WTC11 (cell line): Measurements from ENCODE around the gene XKR3. TPM values are rescaled to one million over a fixed set of nuclear protein-coding genes. Genes with fewer than 3 reads are reported as not detected.

ENCODE experiments used
- ATAC-seq: fragments of 200-7000 bp; cut with Tn5 transposase; 2 replicates; pipeline ENCODE4 v1.10.0; 2021; ENCODE audit warnings: mild to moderate bottlenecking, moderate library complexity
- CTCF ChIA-PET: fragments of 300-600 bp; sonication (Branson Sonifier 250); formaldehyde crosslinking; loops from one replicate; lab custom pipeline; 2021; ENCODE audit warnings: antibody characterized with exemption; lab: Charles Lee
- POLR2A ChIA-PET: fragments of 350-600 bp; sonication (Branson Sonifier 250); formaldehyde crosslinking; loops from one replicate; lab custom pipeline; 2021; ENCODE audit warnings: antibody characterized with exemption; lab: Charles Lee
- DNase-seq: peaks from one replicate; pipeline ENCODE4 v3.0.0; 2021; ENCODE audit warnings: low spot score
- H3K27ac Mint-ChIP-seq: 2 replicates; pipeline ENCODE4 v1.8.0; 2021; ENCODE audit warnings: mixed read lengths
- H3K27me3 Mint-ChIP-seq: 2 replicates; pipeline ENCODE4 v1.8.0; 2021; ENCODE audit warnings: low read depth, mild to moderate bottlenecking, moderate library complexity, mixed read lengths
- H3K36me3 Mint-ChIP-seq: 2 replicates; pipeline ENCODE4 v1.8.0; 2021; ENCODE audit warnings: mixed read lengths
- H3K4me1 Mint-ChIP-seq: 2 replicates; pipeline ENCODE4 v1.8.0; 2022; ENCODE audit warnings: mixed read lengths
- H3K4me3 Mint-ChIP-seq: 2 replicates; pipeline ENCODE4 v1.8.0; 2021; ENCODE audit warnings: mild to moderate bottlenecking, moderate library complexity, mixed read lengths
- H3K9me3 Mint-ChIP-seq: 2 replicates; pipeline ENCODE4 v1.8.0; 2021; ENCODE audit warnings: mixed read lengths
- HMGA2 ChIP-seq: fragments of 250-450 bp; sonication (Bioruptor Pico); IDR thresholded peaks from 2 replicates; pipeline ENCODE4 v1.4.0; 2021; ENCODE audit warnings: mild to moderate bottlenecking, moderate library complexity
- NR1H2 ChIP-seq: sonication (generic); formaldehyde crosslinking; IDR thresholded peaks from 2 replicates; pipeline ENCODE4 v1.9.0; 2021; ENCODE audit warnings: mild to moderate bottlenecking, moderate library complexity, missing genetic modification reagents
- ZBTB21 ChIP-seq: sonication (generic); formaldehyde crosslinking; IDR thresholded peaks from 2 replicates; pipeline ENCODE4 v1.8.1; 2023; ENCODE audit warnings: mild to moderate bottlenecking, missing genetic modification reagents, borderline replicate concordance
- ZNF121 ChIP-seq: sonication (generic); formaldehyde crosslinking; IDR thresholded peaks from 2 replicates; pipeline ENCODE4 v1.8.0; 2023; ENCODE audit warnings: missing genetic modification reagents
- ZNF219 ChIP-seq: sonication (generic); formaldehyde crosslinking; IDR thresholded peaks from 2 replicates; pipeline ENCODE4 v1.8.0; 2023; ENCODE audit warnings: missing genetic modification reagents, mild to moderate bottlenecking, borderline replicate concordance
- total RNA-seq: library from RNA; stranded (reverse); gene quantifications from 3 replicates; pipeline ENCODE4 v1.2.3, GENCODE V29; 2021
- TF ChIP-seq, protein P1 (sequence below): sonication (generic); formaldehyde crosslinking; IDR thresholded peaks from 2 replicates; pipeline ENCODE4 v1.8.0; 2022; ENCODE audit warnings: mild to moderate bottlenecking, missing genetic modification reagents
- TF ChIP-seq, protein P2 (sequence below): sonication (generic); formaldehyde crosslinking; IDR thresholded peaks from 2 replicates; pipeline ENCODE4 v1.8.1; 2023; ENCODE audit warnings: mild to moderate bottlenecking, missing genetic modification reagents, borderline replicate concordance
- TF ChIP-seq, protein P3 (sequence below): sonication (generic); formaldehyde crosslinking; IDR thresholded peaks from 2 replicates; pipeline ENCODE4 v1.8.1; 2023; ENCODE audit warnings: mild to moderate bottlenecking, missing genetic modification reagents, moderate library complexity
- TF ChIP-seq, protein P4 (sequence below): fragments of 250-450 bp; sonication (Bioruptor Pico); IDR thresholded peaks from 2 replicates; pipeline ENCODE4 v1.9.0; 2021; ENCODE audit warnings: mild to moderate bottlenecking
- TF ChIP-seq, protein P5 (sequence below): fragments of 250-450 bp; sonication (Bioruptor Pico); IDR thresholded peaks from 2 replicates; pipeline ENCODE4 v1.9.0; 2021; ENCODE audit warnings: moderate library complexity, mild to moderate bottlenecking, inconsistent platforms, borderline replicate concordance
- TF ChIP-seq, protein P6 (sequence below): sonication (generic); formaldehyde crosslinking; IDR thresholded peaks from 2 replicates; pipeline ENCODE4 v1.8.1; 2023; ENCODE audit warnings: mild to moderate bottlenecking, missing genetic modification reagents
- TF ChIP-seq, protein P7 (sequence below): fragments of 250-450 bp; sonication (Bioruptor Pico); conservative IDR thresholded peaks from 2 replicates; pipeline ENCODE4 v1.9.0; 2021; ENCODE audit warnings: mild to moderate bottlenecking
- TF ChIP-seq, protein P8 (sequence below): fragments of 200-600 bp; IDR thresholded peaks from 2 replicates; pipeline ENCODE4 v1.8.0; 2022; ENCODE audit warnings: antibody characterized with exemption

Gene XKR3
- total RNA-seq, 1 experiment from 2014 or later, result not detected

DNA sequence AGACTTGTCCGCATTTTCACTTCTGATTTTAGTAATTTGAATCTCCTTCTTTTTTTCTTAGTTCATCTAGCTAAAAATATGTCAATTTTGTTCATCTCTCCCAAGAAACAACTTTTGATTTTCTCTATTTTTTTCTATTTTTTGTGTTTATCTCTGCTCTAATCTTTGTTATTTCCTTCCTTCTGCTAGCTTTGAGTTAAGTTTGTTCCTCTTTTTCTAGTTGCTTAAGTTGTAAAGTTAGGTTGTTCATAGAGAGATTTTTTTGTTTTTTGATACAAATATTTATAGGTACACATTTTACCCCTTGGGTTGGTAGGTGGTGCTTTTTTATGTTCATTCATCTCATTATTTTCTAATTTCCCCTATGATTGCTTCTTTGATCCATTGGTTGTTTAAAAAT, 22.1 kb upstream of the XKR3 start:
- Mint-ChIP-seq H3K27me3 (peaks cover 8% of the 10 kb centered on the region; the same call in 1 of the 2 replicates), H3K4me3 (no peak overlapping the region), H3K36me3 (peaks cover 38% of the 10 kb centered on the region), H3K9me3 (peaks cover 67% of the 10 kb centered on the region), H3K4me1 (no peaks in the 10 kb centered on the region), H3K27ac (no peak overlapping the region)
- TF ChIP-seq, protein P1, sequence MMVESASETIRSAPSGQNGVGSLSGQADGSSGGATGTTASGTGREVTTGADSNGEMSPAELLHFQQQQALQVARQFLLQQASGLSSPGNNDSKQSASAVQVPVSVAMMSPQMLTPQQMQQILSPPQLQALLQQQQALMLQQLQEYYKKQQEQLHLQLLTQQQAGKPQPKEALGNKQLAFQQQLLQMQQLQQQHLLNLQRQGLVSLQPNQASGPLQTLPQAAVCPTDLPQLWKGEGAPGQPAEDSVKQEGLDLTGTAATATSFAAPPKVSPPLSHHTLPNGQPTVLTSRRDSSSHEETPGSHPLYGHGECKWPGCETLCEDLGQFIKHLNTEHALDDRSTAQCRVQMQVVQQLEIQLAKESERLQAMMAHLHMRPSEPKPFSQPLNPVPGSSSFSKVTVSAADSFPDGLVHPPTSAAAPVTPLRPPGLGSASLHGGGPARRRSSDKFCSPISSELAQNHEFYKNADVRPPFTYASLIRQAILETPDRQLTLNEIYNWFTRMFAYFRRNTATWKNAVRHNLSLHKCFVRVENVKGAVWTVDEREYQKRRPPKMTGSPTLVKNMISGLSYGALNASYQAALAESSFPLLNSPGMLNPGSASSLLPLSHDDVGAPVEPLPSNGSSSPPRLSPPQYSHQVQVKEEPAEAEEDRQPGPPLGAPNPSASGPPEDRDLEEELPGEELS, result no peak
- TF ChIP-seq ZBTB21 (CRISPR knock-in tag), result no peak
- TF ChIP-seq, protein P2, sequence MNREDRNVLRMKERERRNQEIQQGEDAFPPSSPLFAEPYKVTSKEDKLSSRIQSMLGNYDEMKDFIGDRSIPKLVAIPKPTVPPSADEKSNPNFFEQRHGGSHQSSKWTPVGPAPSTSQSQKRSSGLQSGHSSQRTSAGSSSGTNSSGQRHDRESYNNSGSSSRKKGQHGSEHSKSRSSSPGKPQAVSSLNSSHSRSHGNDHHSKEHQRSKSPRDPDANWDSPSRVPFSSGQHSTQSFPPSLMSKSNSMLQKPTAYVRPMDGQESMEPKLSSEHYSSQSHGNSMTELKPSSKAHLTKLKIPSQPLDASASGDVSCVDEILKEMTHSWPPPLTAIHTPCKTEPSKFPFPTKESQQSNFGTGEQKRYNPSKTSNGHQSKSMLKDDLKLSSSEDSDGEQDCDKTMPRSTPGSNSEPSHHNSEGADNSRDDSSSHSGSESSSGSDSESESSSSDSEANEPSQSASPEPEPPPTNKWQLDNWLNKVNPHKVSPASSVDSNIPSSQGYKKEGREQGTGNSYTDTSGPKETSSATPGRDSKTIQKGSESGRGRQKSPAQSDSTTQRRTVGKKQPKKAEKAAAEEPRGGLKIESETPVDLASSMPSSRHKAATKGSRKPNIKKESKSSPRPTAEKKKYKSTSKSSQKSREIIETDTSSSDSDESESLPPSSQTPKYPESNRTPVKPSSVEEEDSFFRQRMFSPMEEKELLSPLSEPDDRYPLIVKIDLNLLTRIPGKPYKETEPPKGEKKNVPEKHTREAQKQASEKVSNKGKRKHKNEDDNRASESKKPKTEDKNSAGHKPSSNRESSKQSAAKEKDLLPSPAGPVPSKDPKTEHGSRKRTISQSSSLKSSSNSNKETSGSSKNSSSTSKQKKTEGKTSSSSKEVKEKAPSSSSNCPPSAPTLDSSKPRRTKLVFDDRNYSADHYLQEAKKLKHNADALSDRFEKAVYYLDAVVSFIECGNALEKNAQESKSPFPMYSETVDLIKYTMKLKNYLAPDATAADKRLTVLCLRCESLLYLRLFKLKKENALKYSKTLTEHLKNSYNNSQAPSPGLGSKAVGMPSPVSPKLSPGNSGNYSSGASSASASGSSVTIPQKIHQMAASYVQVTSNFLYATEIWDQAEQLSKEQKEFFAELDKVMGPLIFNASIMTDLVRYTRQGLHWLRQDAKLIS (CRISPR knock-in tag), result no peak
- TF ChIP-seq ZNF121 (CRISPR knock-in tag), result no peak
- no peak for TF ChIP-seq ZNF219 (CRISPR knock-in tag)
- TF ChIP-seq, protein P3, sequence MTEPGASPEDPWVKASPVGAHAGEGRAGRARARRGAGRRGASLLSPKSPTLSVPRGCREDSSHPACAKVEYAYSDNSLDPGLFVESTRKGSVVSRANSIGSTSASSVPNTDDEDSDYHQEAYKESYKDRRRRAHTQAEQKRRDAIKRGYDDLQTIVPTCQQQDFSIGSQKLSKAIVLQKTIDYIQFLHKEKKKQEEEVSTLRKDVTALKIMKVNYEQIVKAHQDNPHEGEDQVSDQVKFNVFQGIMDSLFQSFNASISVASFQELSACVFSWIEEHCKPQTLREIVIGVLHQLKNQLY (CRISPR knock-in tag), result no peak
- no peak for TF ChIP-seq NR1H2
- TF ChIP-seq, protein P4, sequence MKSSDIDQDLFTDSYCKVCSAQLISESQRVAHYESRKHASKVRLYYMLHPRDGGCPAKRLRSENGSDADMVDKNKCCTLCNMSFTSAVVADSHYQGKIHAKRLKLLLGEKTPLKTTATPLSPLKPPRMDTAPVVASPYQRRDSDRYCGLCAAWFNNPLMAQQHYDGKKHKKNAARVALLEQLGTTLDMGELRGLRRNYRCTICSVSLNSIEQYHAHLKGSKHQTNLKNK (CRISPR knock-in tag), result no peak
- ATAC-seq (no peak), DNase-seq (no peak)
- CTCF ChIA-PET, result no interaction called here
- POLR2A ChIA-PET, result no interaction called here

DNA sequence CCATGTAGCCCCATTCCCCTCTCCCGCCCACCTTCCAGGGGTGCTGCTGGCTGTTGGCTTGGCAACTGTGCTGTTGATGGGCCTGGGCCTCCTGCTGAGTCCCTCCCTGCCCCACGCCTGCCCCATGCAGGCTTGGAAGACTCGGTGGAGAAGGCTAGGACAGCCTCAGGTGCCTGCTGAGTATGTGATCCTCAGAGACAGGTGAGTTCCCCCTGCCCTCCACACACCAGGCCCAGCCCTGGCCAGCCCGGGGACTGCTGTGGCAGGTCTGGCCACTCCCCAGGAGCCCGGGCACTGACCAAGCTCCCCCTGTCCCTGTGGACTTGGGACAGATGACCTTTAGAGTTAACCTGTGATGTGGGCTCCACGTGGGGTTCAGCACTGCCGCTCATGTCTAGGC, 20.7 kb upstream of the XKR3 start:
- no peak for ATAC-seq
- peaks cover 63% of the 10 kb centered on the region for H3K9me3 Mint-ChIP-seq
- H3K4me1 Mint-ChIP-seq, result no peaks in the 10 kb centered on the region
- TF ChIP-seq, protein P5, sequence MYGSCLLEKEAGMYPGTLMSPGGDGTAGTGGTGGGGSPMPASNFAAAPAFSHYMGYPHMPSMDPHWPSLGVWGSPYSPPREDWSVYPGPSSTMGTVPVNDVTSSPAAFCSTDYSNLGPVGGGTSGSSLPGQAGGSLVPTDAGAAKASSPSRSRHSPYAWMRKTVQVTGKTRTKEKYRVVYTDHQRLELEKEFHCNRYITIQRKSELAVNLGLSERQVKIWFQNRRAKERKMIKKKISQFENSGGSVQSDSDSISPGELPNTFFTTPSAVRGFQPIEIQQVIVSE (CRISPR knock-in tag), result no peak
- TF ChIP-seq, protein P6, sequence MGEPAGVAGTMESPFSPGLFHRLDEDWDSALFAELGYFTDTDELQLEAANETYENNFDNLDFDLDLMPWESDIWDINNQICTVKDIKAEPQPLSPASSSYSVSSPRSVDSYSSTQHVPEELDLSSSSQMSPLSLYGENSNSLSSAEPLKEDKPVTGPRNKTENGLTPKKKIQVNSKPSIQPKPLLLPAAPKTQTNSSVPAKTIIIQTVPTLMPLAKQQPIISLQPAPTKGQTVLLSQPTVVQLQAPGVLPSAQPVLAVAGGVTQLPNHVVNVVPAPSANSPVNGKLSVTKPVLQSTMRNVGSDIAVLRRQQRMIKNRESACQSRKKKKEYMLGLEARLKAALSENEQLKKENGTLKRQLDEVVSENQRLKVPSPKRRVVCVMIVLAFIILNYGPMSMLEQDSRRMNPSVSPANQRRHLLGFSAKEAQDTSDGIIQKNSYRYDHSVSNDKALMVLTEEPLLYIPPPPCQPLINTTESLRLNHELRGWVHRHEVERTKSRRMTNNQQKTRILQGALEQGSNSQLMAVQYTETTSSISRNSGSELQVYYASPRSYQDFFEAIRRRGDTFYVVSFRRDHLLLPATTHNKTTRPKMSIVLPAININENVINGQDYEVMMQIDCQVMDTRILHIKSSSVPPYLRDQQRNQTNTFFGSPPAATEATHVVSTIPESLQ (CRISPR knock-in tag), result no peak
- TF ChIP-seq, protein P7, sequence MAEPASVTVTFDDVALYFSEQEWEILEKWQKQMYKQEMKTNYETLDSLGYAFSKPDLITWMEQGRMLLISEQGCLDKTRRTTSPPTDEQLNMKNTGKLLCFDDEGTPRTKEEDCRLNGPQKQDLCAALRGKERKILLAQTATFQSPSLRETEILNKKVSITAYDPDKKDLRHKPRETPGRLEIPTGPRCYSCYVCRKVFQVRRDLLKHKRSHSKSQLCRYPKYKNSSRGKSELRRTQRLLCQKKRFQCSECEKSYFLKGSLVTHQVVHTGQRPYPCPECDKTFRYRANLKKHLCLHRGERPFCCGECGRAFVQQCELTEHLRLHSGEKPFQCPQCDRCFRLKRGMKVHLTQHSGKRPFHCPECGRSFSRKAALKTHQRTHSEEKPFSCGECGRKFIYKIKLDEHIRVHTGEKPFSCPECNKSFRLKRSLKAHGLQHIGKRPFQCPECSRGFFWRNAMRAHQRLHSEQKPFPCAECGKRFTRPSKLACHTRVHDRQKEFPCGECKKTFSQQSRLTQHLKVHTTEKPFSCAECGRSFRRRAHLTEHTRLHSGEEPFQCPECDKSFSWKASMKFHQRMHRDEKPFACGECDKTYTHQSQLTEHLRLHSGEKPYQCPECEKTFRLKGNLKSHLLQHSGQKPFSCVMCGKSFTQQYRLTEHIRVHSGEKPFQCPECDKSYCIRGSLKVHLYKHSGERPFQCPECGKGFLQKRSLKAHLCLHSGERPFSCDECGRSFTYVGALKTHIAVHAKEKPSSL, result no peak
- TF ChIP-seq HMGA2 (CRISPR knock-in tag) (no peak), NR1H2 (no peak)
- TF ChIP-seq, protein P8, sequence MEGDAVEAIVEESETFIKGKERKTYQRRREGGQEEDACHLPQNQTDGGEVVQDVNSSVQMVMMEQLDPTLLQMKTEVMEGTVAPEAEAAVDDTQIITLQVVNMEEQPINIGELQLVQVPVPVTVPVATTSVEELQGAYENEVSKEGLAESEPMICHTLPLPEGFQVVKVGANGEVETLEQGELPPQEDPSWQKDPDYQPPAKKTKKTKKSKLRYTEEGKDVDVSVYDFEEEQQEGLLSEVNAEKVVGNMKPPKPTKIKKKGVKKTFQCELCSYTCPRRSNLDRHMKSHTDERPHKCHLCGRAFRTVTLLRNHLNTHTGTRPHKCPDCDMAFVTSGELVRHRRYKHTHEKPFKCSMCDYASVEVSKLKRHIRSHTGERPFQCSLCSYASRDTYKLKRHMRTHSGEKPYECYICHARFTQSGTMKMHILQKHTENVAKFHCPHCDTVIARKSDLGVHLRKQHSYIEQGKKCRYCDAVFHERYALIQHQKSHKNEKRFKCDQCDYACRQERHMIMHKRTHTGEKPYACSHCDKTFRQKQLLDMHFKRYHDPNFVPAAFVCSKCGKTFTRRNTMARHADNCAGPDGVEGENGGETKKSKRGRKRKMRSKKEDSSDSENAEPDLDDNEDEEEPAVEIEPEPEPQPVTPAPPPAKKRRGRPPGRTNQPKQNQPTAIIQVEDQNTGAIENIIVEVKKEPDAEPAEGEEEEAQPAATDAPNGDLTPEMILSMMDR, result no peak
- TF ChIP-seq, all 79 proteins: peak for 0
- CTCF ChIA-PET, result no interaction called here
- peaks cover 8% of the 10 kb centered on the region; the same call in 1 of the 2 replicates for H3K27me3 Mint-ChIP-seq
- POLR2A ChIA-PET, result no interaction called here
- no peak overlapping the region for H3K27ac Mint-ChIP-seq
- H3K36me3 Mint-ChIP-seq, result peaks cover 38% of the 10 kb centered on the region
- DNase-seq, result no peak
- H3K4me3 Mint-ChIP-seq, result no peak overlapping the region
